A549 treated with Mapracorat at 1 μM for 4 hours (cell line): Measurements from ENCODE around the gene KIF25. TPM values are rescaled to one million over a fixed set of nuclear protein-coding genes. Genes with fewer than 3 reads are reported as not detected.

Experiments
- total RNA-seq: library from RNA; stranded (reverse); fragments of 200-300 nt; extraction: Qiagen RNA extraction; gene quantifications from 5 replicates; pipeline ENCODE4 v1.2.3, GENCODE V29; 2022

Gene KIF25
- 0.08 TPM in 1 of 5 replicates, not detected in the others for total RNA-seq

GRCh38 chr6:167997642-167998041 is at the start of gene KIF25:
Gene KIF25 (plus strand): TSS chr6:167997671. CDS start chr6:168029586, 31,915 bp downstream.

GRCh38 chr6:168078943-168079405 is 81.5 kb downstream of the KIF25 start, which contains the start of gene FRMD1:
Gene FRMD1 (minus strand): TSS chr6:168079212. CDS start chr6:168079094, 118 bp downstream.

Other genes with a start within 250 kb of the KIF25 start
- 13.0 to 21.4 TPM (median 18.3 TPM) in 5 replicates for gene AFDN, start 170.8 kb upstream of the KIF25 start, total RNA-seq
- gene FRMD1, start 81.5 kb downstream of the KIF25 start, total RNA-seq, result 0.02 to 0.11 TPM (median 0.08 TPM) in 3 of 5 replicates, not detected in the others